GM12878 (cell line): Measurements from ENCODE around the gene GARIN5A. TPM values are rescaled to one million over a fixed set of nuclear protein-coding genes. Genes with fewer than 3 reads are reported as not detected.

ENCODE experiments used
- ATAC-seq: fragments of 200-7000 bp; cut with Tn5 transposase; 3 replicates; pipeline ENCODE4 v1.9.1; 2020; ENCODE audit warnings: mild to moderate bottlenecking, moderate library complexity
- BruUV-seq: library from RNA; stranded (reverse); fragments of 400-500 nt; replicated peaks from 2 replicates; lab custom pipeline; 2021; lab: Mats Ljungman, UMichigan
- CTCF ChIA-PET: fragments of 300-600 bp; sonication (Branson Sonifier 250); formaldehyde crosslinking; extraction: SDS; loops from one replicate; lab custom pipeline; 2021; ENCODE audit warnings: inconsistent platforms; lab: Yijun Ruan, JAX
- POLR2A ChIA-PET: fragments of 350-600 bp; formaldehyde crosslinking; extraction: SDS; loops from one replicate; lab custom pipeline; 2021; ENCODE audit warnings: inconsistent platforms; lab: Charles Lee
- RAD21 ChIA-PET: fragments of 300-600 bp; sonication (Branson Sonifier 250); formaldehyde crosslinking; loops from one replicate; lab custom pipeline; 2023; ENCODE audit warnings: antibody characterized with exemption; ENCODE audit not compliant: unreplicated experiment; lab: Charles Lee
- SMC1A ChIA-PET: fragments of 300-600 bp; sonication (Branson Sonifier 250); formaldehyde crosslinking; loops from one replicate; lab custom pipeline; 2023; ENCODE audit not compliant: unreplicated experiment, uncharacterized antibody; lab: Charles Lee
- DNase-seq: peaks from one replicate; pipeline ENCODE4 v3.0.0-alpha.2; 2011; ENCODE audit warnings: low read depth, low spot score
- FAIRE-seq: peaks from 3 replicates; lab custom pipeline; 2011; peaks lifted over from hg19 to GRCh38; lab: Jason Lieb, UNC
- H2AFZ ChIP-seq: 2 replicates; pipeline ENCODE4 v1.6.0; 2011; ENCODE audit warnings: low read depth, low read length, control low read depth; ENCODE audit not compliant: control insufficient read depth
- H3K27ac ChIP-seq: 2 replicates; pipeline ENCODE4 v1.5.1; 2011; ENCODE audit warnings: control low read depth; ENCODE audit not compliant: control insufficient read depth, insufficient read depth
- H3K27me3 ChIP-seq, 2 experiments: replicated peaks in 1 of 2; 2 replicates each; pipeline versions ENCODE4 v1.6.0 to v1.6.1; 2011; ENCODE audit warnings: low read length in 1 of 2; ENCODE audit not compliant: control insufficient read depth in 2 of 2, insufficient read depth in 2 of 2
- H3K36me3 ChIP-seq, 2 experiments: 2 replicates each; pipeline ENCODE4 v1.5.1; 2011; ENCODE audit warnings: low read length in 1 of 2; ENCODE audit not compliant: control insufficient read depth in 2 of 2, insufficient read depth in 2 of 2
- H3K4me1 ChIP-seq: 2 replicates; pipeline ENCODE4 v1.6.1; 2011; ENCODE audit warnings: mild to moderate bottlenecking, low read length, moderate library complexity, mixed read lengths; ENCODE audit not compliant: control insufficient read depth, insufficient read depth
- H3K4me2 ChIP-seq: 2 replicates; pipeline ENCODE4 v1.6.0; 2011; ENCODE audit warnings: control low read depth; ENCODE audit not compliant: control insufficient read depth, insufficient read depth
- H3K4me3 ChIP-seq: fragments of 200-600 bp; sonication (generic); 2 replicates; pipeline ENCODE4 v1.5.1; 2016
- H3K79me2 ChIP-seq: 2 replicates; pipeline ENCODE4 v1.6.0; 2011; ENCODE audit warnings: low read length; ENCODE audit not compliant: control insufficient read depth, insufficient read depth
- H3K9ac ChIP-seq: 2 replicates; pipeline ENCODE4 v1.8.0; 2011; ENCODE audit warnings: low read length, control low read depth, mixed read lengths; ENCODE audit not compliant: control insufficient read depth, insufficient read depth
- H3K9me3 ChIP-seq: replicated peaks from 3 replicates; pipeline ENCODE4 v1.5.1; 2011; ENCODE audit warnings: mild to moderate bottlenecking, low read length; ENCODE audit not compliant: control insufficient read depth, insufficient read depth
- H4K20me1 ChIP-seq: 2 replicates; pipeline ENCODE4 v1.6.0; 2011; ENCODE audit not compliant: control insufficient read depth, insufficient read depth
- CREM ChIP-seq: IDR thresholded peaks from 2 replicates; pipeline ENCODE4 v1.6.1; 2014; ENCODE audit warnings: antibody characterized with exemption, low read depth
- MXI1 ChIP-seq: fragments of 150-350 bp; IDR thresholded peaks from 2 replicates; pipeline ENCODE4 v1.6.1; 2011; ENCODE audit warnings: low read depth, mild to moderate bottlenecking, inconsistent platforms, low read length, improper control_type of control experiment
- NFYA ChIP-seq: IDR thresholded peaks from 2 replicates; pipeline ENCODE4 v1.6.1; 2011; ENCODE audit warnings: low read depth, mild to moderate bottlenecking, low read length, improper control_type of control experiment, borderline replicate concordance
- POU2F2 ChIP-seq: IDR thresholded peaks from 3 replicates; pipeline ENCODE4 v1.6.1; 2011; ENCODE audit warnings: low read depth, mild to moderate bottlenecking, low read length, borderline replicate concordance
- RELA ChIP-seq: fragments of 450-650 bp; IDR thresholded peaks from 2 replicates; pipeline ENCODE4 v1.8.0; 2014; ENCODE audit warnings: borderline replicate concordance; ENCODE audit not compliant: partially characterized antibody
- SIX5 ChIP-seq: IDR thresholded peaks from 2 replicates; pipeline ENCODE4 v1.6.1; 2011; ENCODE audit warnings: mild to moderate bottlenecking, low read depth, low read length, moderate library complexity; ENCODE audit not compliant: severe bottlenecking
- SMARCA5 ChIP-seq: fragments of 450-650 bp; IDR thresholded peaks from 2 replicates; pipeline ENCODE4 v1.6.1; 2017; ENCODE audit warnings: mild to moderate bottlenecking
- STAT3 ChIP-seq: IDR thresholded peaks from 2 replicates; pipeline ENCODE4 v1.6.1; 2011; ENCODE audit warnings: low read depth, low read length, improper control_type of control experiment
- SUZ12 ChIP-seq: fragments of 200-600 bp; sonication (generic); IDR thresholded peaks from one replicate; pipeline ENCODE4 v1.6.1; 2018; ENCODE audit warnings: antibody characterized with exemption, mild to moderate bottlenecking; ENCODE audit not compliant: unreplicated experiment
- ZBED1 ChIP-seq: IDR thresholded peaks from 2 replicates; pipeline ENCODE4 v1.6.1; 2016; ENCODE audit warnings: borderline replicate concordance
- WGBS: methylation state at CpG from one replicate; pipeline ENCODE4 v1.1.6; 2016; ENCODE audit warnings: low lambda C conversion rate; ENCODE audit not compliant: insufficient replicate concordance, insufficient coverage; ENCODE audit errors: missing lambda C conversion rate; 5-methylcytosine and 5-hydroxymethylcytosine counted together
- in situ Hi-C: fragments of 300-500 bp; cut with MboI; formaldehyde crosslinking; loops from 9 replicates; pipeline ENCODE4 v1.14.3; 2018; ENCODE audit warnings: mixed read lengths
- intact Hi-C: fragments of 100-400 bp; cut with micrococcal nuclease; formaldehyde crosslinking; loops from one replicate; pipeline ENCODE4 v1.14.2; 2022; ENCODE audit not compliant: unreplicated experiment
- polyA plus RNA-seq, 11 experiments: library from polyadenylated mRNA; depleted of rRNA in 4 of 11; unstranded in 6 of 11; stranded (reverse) in 5 of 11; fragments of >200 nt; fragmentation: Nextera tagmentation in 4 of 11; fragmentation: Illumina TruSeq in 1 of 11; extraction: Ambion mirVana in 4 of 11; extraction: Trizol in 1 of 11; gene quantifications; 1 replicate in 1 of 11; 2 replicates in 10 of 11; pipeline versions ENCODE4 v1.2.1 to v1.2.3, GENCODE V29; 2011 to 2016; ENCODE audit warnings: inconsistent platforms in 2 of 11, missing spikeins in 2 of 11, low read depth in 1 of 11
- total RNA-seq, 4 experiments: library from RNA; depleted of rRNA in 3 of 4; stranded (reverse); fragments of >200 nt in 3 of 4; fragmentation: Illumina TruSeq in 1 of 4; extraction: Trizol in 1 of 4; gene quantifications; 2 replicates each; pipeline versions ENCODE4 v1.2.1 to v1.2.3, GENCODE V29; 2013 to 2021
- TF ChIP-seq, protein P1 (sequence below): fragments of 450-650 bp; IDR thresholded peaks from 2 replicates; pipeline ENCODE4 v1.6.1; 2017; ENCODE audit warnings: borderline replicate concordance
- TF ChIP-seq, protein P2 (sequence below): fragments of 450-650 bp; IDR thresholded peaks from 2 replicates; pipeline ENCODE4 v1.6.1; 2018; ENCODE audit warnings: borderline replicate concordance, mild to moderate bottlenecking; ENCODE audit not compliant: partially characterized antibody
- TF ChIP-seq, protein P3 (sequence below): fragments of 450-650 bp; IDR thresholded peaks from 2 replicates; pipeline ENCODE4 v1.6.1; 2017; ENCODE audit warnings: antibody characterized with exemption, mild to moderate bottlenecking, moderate library complexity
- TF ChIP-seq, protein P4 (sequence below): fragments of 450-650 bp; formaldehyde crosslinking; IDR thresholded peaks from 2 replicates; pipeline ENCODE4 v1.4.0; 2022; ENCODE audit warnings: mild to moderate bottlenecking, moderate library complexity

GARIN5A gene
- total and polyA plus RNA-seq, 10 of the 15 experiments (the other 5 are each of a cell fraction or from before 2014, with no cell fraction given) = 0.18 to 1.2 (median 0.24) TPM; not detected in 6

DNA sequence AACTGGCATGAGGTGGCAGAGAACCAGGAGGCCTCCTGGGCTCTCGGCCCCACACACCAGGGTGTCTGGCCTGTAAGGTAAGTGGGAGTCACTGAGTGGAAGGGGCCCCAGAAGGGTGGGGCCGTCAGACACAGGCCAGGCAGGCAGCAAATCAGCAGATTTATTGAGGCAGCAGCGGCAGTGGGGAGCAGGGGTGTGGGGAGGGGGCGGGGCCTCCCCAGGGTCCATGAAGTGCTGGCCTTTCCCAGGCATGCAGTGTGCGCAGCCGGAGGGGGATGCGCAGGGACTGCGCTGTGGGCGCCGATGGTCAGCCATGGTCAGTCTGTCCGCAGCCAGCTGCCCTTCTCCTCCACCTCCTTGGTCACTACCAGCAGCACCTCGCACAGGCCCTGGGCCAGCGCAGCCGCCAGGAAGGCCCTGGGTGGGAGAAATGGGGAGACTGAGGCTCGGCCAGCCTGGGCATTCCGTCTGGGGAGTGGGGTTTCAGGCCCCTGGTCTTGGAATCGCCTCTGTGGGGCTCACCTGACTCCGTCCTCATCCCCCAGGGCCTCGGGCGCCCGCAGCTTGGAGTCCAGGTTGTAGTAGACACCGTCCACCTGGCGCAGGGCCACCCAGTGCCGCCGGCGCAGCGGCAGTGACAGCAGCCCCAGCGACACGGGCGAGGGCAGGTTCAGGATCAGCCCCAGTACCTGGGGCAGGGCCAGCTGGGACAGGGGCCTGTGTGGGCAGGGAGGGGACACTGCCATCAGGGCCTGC lies 29.4 kb upstream of the GARIN5A start:
- Histone ChIP-seq H3K4me2 (no peak overlapping the region), H3K4me1 (peaks cover 3% of the 10 kb centered on the region; the same call in 1 of the 2 replicates), H3K27ac (no peak overlapping the region), H3K27me3 (no peaks in the 10 kb centered on the region), H2AFZ (no peak overlapping the region), H3K9ac (no peak overlapping the region), H3K36me3 (no peaks in the 10 kb centered on the region), H3K79me2 (no peaks in the 10 kb centered on the region), H4K20me1 (no peaks in the 10 kb centered on the region), H3K4me3 (no peak overlapping the region), H3K9me3 (no peaks in the 10 kb centered on the region)
- CTCF ChIA-PET = no interaction called here
- WGBS = 94% methylated on average over 28 of the region's 30 CpGs
- intact Hi-C loops = no loop called here
- in situ Hi-C loops = no loop called here
- RAD21 ChIA-PET = no interaction called here
- no TSS peak for BruUV-seq
- ATAC-seq (no peak), DNase-seq (no peak), FAIRE-seq (no peak)
- SMC1A ChIA-PET = no interaction called here
- POLR2A ChIA-PET = no interaction called here
- TF ChIP-seq MXI1 = no peak
- TF ChIP-seq RELA = no peak
- no peak for TF ChIP-seq STAT3
- TF ChIP-seq, protein P1, sequence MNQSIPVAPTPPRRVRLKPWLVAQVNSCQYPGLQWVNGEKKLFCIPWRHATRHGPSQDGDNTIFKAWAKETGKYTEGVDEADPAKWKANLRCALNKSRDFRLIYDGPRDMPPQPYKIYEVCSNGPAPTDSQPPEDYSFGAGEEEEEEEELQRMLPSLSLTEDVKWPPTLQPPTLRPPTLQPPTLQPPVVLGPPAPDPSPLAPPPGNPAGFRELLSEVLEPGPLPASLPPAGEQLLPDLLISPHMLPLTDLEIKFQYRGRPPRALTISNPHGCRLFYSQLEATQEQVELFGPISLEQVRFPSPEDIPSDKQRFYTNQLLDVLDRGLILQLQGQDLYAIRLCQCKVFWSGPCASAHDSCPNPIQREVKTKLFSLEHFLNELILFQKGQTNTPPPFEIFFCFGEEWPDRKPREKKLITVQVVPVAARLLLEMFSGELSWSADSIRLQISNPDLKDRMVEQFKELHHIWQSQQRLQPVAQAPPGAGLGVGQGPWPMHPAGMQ = no peak
- TF ChIP-seq, protein P2, sequence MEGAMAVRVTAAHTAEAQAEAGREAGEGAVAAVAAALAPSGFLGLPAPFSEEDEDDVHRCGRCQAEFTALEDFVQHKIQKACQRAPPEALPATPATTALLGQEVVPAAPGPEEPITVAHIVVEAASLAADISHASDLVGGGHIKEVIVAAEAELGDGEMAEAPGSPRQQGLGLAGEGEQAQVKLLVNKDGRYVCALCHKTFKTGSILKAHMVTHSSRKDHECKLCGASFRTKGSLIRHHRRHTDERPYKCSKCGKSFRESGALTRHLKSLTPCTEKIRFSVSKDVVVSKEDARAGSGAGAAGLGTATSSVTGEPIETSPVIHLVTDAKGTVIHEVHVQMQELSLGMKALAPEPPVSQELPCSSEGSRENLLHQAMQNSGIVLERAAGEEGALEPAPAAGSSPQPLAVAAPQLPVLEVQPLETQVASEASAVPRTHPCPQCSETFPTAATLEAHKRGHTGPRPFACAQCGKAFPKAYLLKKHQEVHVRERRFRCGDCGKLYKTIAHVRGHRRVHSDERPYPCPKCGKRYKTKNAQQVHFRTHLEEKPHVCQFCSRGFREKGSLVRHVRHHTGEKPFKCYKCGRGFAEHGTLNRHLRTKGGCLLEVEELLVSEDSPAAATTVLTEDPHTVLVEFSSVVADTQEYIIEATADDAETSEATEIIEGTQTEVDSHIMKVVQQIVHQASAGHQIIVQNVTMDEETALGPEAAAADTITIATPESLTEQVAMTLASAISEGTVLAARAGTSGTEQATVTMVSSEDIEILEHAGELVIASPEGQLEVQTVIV = no peak
- no peak for TF ChIP-seq SMARCA5
- TF ChIP-seq SUZ12 = no peak
- TF ChIP-seq CREM = no peak
- no peak for TF ChIP-seq POU2F2
- TF ChIP-seq, protein P3, sequence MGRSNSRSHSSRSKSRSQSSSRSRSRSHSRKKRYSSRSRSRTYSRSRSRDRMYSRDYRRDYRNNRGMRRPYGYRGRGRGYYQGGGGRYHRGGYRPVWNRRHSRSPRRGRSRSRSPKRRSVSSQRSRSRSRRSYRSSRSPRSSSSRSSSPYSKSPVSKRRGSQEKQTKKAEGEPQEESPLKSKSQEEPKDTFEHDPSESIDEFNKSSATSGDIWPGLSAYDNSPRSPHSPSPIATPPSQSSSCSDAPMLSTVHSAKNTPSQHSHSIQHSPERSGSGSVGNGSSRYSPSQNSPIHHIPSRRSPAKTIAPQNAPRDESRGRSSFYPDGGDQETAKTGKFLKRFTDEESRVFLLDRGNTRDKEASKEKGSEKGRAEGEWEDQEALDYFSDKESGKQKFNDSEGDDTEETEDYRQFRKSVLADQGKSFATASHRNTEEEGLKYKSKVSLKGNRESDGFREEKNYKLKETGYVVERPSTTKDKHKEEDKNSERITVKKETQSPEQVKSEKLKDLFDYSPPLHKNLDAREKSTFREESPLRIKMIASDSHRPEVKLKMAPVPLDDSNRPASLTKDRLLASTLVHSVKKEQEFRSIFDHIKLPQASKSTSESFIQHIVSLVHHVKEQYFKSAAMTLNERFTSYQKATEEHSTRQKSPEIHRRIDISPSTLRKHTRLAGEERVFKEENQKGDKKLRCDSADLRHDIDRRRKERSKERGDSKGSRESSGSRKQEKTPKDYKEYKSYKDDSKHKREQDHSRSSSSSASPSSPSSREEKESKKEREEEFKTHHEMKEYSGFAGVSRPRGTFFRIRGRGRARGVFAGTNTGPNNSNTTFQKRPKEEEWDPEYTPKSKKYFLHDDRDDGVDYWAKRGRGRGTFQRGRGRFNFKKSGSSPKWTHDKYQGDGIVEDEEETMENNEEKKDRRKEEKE = no peak
- TF ChIP-seq SIX5 = no peak
- no peak for TF ChIP-seq NFYA
- TF ChIP-seq, protein P4, sequence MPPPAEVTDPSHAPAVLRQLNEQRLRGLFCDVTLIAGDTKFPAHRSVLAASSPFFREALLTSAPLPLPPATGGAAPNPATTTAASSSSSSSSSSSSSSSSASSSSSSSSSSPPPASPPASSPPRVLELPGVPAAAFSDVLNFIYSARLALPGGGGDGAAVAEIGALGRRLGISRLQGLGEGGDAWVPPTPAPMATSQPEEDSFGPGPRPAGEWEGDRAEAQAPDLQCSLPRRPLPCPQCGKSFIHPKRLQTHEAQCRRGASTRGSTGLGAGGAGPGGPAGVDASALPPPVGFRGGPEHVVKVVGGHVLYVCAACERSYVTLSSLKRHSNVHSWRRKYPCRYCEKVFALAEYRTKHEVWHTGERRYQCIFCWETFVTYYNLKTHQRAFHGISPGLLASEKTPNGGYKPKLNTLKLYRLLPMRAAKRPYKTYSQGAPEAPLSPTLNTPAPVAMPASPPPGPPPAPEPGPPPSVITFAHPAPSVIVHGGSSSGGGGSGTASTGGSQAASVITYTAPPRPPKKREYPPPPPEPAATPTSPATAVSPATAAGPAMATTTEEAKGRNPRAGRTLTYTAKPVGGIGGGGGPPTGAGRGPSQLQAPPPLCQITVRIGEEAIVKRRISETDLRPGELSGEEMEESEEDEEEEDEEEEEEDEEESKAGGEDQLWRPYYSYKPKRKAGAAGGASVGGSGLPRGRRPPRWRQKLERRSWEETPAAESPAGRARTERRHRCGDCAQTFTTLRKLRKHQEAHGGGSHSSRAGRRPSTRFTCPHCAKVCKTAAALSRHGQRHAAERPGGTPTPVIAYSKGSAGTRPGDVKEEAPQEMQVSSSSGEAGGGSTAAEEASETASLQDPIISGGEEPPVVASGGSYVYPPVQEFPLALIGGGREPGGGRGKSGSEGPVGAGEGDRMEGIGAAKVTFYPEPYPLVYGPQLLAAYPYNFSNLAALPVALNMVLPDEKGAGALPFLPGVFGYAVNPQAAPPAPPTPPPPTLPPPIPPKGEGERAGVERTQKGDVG (CRISPR knock-in tag) = no peak
- no peak for TF ChIP-seq ZBED1
